ENCODE results near the gene EZH1. TPM values are rescaled to one million over a fixed set of nuclear protein-coding genes. Genes with fewer than 3 reads are reported as not detected.
A peak's percentile ranks its signal among the peaks of the same experiment; 100 is the strongest.
"Not testable (repeated sequence)": the region's sequence is repeated elsewhere in the genome, so short reads cannot be mapped to it uniquely, and the experiment has no call there.

The EZH1 gene
- total and polyA plus RNA-seq, 8 donors: 6.3 to 512 (median 29.1) TPM

DNA sequence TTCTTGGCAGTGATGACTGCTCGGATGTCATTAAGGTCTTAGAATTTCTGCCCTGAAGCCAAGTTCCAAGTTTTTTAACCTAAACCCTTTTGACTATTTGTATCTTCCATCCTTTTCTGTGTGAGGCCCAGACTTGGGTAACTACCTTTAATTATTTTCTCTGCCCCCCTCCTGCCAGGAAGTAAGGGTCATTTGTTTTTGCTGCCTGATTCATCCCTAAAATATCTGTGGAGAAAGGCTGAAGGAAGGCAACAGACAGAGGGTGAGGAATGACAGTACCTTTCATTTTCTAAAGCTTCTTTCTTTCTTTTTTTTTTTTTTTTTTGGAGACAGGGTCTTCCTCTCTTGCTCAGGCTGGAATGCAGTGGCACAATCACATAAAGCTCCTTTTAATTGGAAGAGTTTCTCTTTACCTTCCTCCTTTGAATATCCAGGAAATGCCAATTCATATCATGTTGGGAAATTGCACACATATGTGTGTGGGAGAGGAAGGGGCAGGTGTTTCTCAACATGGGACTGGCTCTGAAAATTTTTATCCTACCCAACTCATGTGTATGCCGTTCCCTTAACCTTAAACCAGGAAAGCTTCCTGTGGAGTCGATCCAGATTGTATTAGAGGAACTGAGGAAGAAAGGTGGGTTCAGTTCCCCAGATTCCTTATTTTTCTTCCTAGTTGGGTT, 29.4 kb upstream of the EZH1 start:
- DNase-seq: no peak
- TF ChIP-seq, protein P1, sequence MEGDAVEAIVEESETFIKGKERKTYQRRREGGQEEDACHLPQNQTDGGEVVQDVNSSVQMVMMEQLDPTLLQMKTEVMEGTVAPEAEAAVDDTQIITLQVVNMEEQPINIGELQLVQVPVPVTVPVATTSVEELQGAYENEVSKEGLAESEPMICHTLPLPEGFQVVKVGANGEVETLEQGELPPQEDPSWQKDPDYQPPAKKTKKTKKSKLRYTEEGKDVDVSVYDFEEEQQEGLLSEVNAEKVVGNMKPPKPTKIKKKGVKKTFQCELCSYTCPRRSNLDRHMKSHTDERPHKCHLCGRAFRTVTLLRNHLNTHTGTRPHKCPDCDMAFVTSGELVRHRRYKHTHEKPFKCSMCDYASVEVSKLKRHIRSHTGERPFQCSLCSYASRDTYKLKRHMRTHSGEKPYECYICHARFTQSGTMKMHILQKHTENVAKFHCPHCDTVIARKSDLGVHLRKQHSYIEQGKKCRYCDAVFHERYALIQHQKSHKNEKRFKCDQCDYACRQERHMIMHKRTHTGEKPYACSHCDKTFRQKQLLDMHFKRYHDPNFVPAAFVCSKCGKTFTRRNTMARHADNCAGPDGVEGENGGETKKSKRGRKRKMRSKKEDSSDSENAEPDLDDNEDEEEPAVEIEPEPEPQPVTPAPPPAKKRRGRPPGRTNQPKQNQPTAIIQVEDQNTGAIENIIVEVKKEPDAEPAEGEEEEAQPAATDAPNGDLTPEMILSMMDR (IDR thresholded peaks at IDR 0.05): no peak
- TF ChIP-seq POLR2A (IDR thresholded peaks at IDR 0.05) (no peak), EP300 (IDR thresholded peaks at IDR 0.05) (no peak), POLR2AphosphoS5 (IDR thresholded peaks at IDR 0.05) (no peak)
- Histone ChIP-seq H3K36me3 (peaks cover 42 to 45% (median 43%) of the 10 kb centered on the region in 4 donors), H3K27me3 (no peaks in the 10 kb centered on the region), H3K4me3 (peak overlapping the region; percentile 72 to 82 (median 80)), H3K27ac (peak overlapping the region in 4 of 5 donors; percentile 86 to 92 (median 88)), H3K4me1 (peaks cover 6 to 21% (median 20%) of the 10 kb centered on the region in 4 donors), H3K9me3 (no peaks in the 10 kb centered on the region)
- 69 to 79% (median 76%) methylated on average over 3 of the region's 3 CpGs for WGBS, 5 donors
- intact Hi-C loops (cut with DNase I; ENCODE audit: low total_unique reads): no loop called here

GRCh38 chr17:42773290-42774035, 28.6 kb upstream of the EZH1 start, which contains the start of gene VPS25:
TSS of gene VPS25 (plus strand) at chr17:42773449. CDS start at chr17:42773476, 27 bp downstream.
- H3K27ac ChIP-seq: peak within 1 kb of the TSS; percentile 86 to 92 (median 88)
- H3K9me3 ChIP-seq: no peaks in the 10 kb centered on the region
- H3K27me3 ChIP-seq: no peaks in the 10 kb centered on the region
- H3K4me1 ChIP-seq: peaks cover 6 to 21% (median 20%) of the 10 kb centered on the region in 4 donors
- 0 to 2% (median 1%) methylated on average over 36 to 39 of the region's 39 CpGs for WGBS, 5 donors
- peak within 1 kb of the TSS; percentile 72 to 82 (median 80) for H3K4me3 ChIP-seq
- peak; percentile 80 to 94 for DNase-seq
- intact Hi-C loops (cut with DNase I; ENCODE audit: low total_unique reads): no loop called here
- TF ChIP-seq POLR2A (IDR thresholded peaks at IDR 0.05) (peak in 1 of 4 donors; percentile 26), POLR2AphosphoS5 (IDR thresholded peaks at IDR 0.05) (peak; percentile 80 to 95 (median 83)), EP300 (IDR thresholded peaks at IDR 0.05) (no peak)
- TF ChIP-seq, protein P1 (IDR thresholded peaks at IDR 0.05): peak in 1 of 7 experiments; percentile 14
- peaks cover 35 to 37% (median 36%) of the 10 kb centered on the region in 4 donors for H3K36me3 ChIP-seq

GRCh38 chr17:42772945-42773289, 28.1 kb upstream of the EZH1 start:
- DNase-seq: no peak
- H3K27me3 ChIP-seq: no peaks in the 10 kb centered on the region
- no peaks in the 10 kb centered on the region for H3K9me3 ChIP-seq
- 2 to 7% (median 2%) methylated on average over 3 of the region's 3 CpGs for WGBS, 5 donors
- peak overlapping the region; percentile 72 to 82 (median 80) for H3K4me3 ChIP-seq
- H3K27ac ChIP-seq: peak overlapping the region; percentile 86 to 92 (median 88)
- intact Hi-C loops (cut with DNase I; ENCODE audit: low total_unique reads): no loop called here
- peaks cover 29 to 32% (median 30%) of the 10 kb centered on the region in 4 donors for H3K36me3 ChIP-seq
- H3K4me1 ChIP-seq: peaks cover 6 to 21% (median 20%) of the 10 kb centered on the region in 4 donors
- no peak for TF ChIP-seq POLR2A (IDR thresholded peaks at IDR 0.05)
- TF ChIP-seq, protein P1 (IDR thresholded peaks at IDR 0.05): no peak
- no peak for TF ChIP-seq POLR2AphosphoS5 (IDR thresholded peaks at IDR 0.05)
- no peak for TF ChIP-seq EP300 (IDR thresholded peaks at IDR 0.05)

DNA sequence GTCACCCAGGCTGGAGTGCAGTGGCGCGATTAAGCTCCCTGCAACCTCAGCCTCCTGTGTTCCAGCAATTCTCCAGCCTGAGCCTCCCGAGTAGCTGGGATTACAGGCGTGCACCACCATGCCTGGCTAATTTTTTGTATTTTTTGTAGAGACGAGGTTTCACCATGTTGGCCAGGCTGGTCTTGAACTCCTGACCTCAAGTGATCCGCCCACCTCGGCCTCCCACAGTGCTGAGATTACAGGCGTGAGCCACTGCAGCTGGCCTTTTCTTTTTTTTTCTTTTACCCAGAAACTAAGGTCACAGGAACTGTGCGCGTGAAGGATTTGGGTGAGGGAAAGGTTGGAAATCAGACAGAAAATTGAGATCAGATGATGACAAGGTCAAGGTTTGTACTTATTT, 25.1 kb upstream of the EZH1 start:
- H3K4me3 ChIP-seq; DNase-seq; intact Hi-C loops (cut with DNase I; ENCODE audit: low total_unique reads); H3K27me3 ChIP-seq; H3K27ac ChIP-seq; H3K36me3 ChIP-seq; H3K9me3 ChIP-seq: not testable (repeated sequence)
- WGBS, 5 donors: 62 to 72% (median 69%) methylated on average over 10 of the region's 10 CpGs
- peaks cover 6 to 21% (median 20%) of the 10 kb centered on the region in 4 donors for H3K4me1 ChIP-seq

GRCh38 chr17:42768006-42768405, 23.2 kb upstream of the EZH1 start:
- H3K27me3 ChIP-seq; H3K9me3 ChIP-seq; H3K4me3 ChIP-seq; H3K36me3 ChIP-seq; intact Hi-C loops (cut with DNase I; ENCODE audit: low total_unique reads); H3K27ac ChIP-seq; DNase-seq: not testable (repeated sequence)
- peaks cover 0 to 14% (median 10%) of the 10 kb centered on the region in 4 donors for H3K4me1 ChIP-seq
- WGBS, 5 donors: 68 to 74% (median 69%) methylated on average over 9 of the region's 9 CpGs
